Measurements from ENCODE around the gene CCDC30. TPM values are rescaled to one million over a fixed set of nuclear protein-coding genes. Genes with fewer than 3 reads are reported as not detected.

Gene CCDC30
- total and polyA plus RNA-seq, 2 experiments from 2014 or later = 2.6 to 12.9 TPM

DNA sequence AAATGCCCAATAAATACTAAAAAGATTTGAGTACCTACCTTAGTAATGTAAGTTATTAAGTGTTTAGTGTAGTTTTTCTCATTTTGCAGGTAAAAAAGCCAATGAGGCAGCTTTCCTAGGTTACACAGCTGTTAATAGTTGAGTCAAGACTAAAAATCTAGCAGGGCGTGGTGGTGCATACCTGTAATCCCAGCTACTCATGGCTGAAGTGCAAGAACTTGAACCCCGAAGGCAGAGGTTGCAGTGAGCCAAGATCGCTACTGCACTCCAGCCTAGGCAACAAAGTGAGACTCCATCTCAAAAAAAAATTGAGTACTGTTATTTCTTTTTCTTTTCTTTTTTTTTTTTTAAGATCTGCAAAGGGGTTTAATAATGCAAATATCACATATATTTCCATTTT is 226.8 kb downstream of the CCDC30 start:
- peaks cover 98% of the 10 kb centered on the region for H4K20me1 ChIP-seq (ENCODE audit: insufficient read depth, poor library complexity, severe bottlenecking)
- H3K4me2 ChIP-seq = peak overlapping the region; percentile 68
- DNase-seq (ENCODE audit: low spot score) = no peak
- WGBS (ENCODE audit: low lambda C conversion rate, missing lambda C conversion rate) = 86% methylated on average over 3 of the region's 3 CpGs
- H2AFZ ChIP-seq = no peak overlapping the region
- peak overlapping the region; percentile 14 for H3K27ac ChIP-seq
- no peak overlapping the region for H3K4me3 ChIP-seq
- peaks cover 66% of the 10 kb centered on the region for H3K4me1 ChIP-seq (ENCODE audit: insufficient read depth)
- H3K36me3 ChIP-seq (replicated peaks; ENCODE audit: insufficient read depth, low read depth) = no peaks in the 10 kb centered on the region
- H3K9me3 ChIP-seq (ENCODE audit: low read depth) = no peaks in the 10 kb centered on the region
- no peak for TF ChIP-seq EZH2phosphoT487 (IDR thresholded peaks at IDR 0.05; ENCODE audit: low read depth, severe bottlenecking, unreplicated experiment)
- no peak for TF ChIP-seq EZH2 (IDR thresholded peaks at IDR 0.05; ENCODE audit: borderline replicate concordance)
- TF ChIP-seq, protein P1, sequence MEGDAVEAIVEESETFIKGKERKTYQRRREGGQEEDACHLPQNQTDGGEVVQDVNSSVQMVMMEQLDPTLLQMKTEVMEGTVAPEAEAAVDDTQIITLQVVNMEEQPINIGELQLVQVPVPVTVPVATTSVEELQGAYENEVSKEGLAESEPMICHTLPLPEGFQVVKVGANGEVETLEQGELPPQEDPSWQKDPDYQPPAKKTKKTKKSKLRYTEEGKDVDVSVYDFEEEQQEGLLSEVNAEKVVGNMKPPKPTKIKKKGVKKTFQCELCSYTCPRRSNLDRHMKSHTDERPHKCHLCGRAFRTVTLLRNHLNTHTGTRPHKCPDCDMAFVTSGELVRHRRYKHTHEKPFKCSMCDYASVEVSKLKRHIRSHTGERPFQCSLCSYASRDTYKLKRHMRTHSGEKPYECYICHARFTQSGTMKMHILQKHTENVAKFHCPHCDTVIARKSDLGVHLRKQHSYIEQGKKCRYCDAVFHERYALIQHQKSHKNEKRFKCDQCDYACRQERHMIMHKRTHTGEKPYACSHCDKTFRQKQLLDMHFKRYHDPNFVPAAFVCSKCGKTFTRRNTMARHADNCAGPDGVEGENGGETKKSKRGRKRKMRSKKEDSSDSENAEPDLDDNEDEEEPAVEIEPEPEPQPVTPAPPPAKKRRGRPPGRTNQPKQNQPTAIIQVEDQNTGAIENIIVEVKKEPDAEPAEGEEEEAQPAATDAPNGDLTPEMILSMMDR (IDR thresholded peaks at IDR 0.05; ENCODE audit: poor library complexity) = no peak
- no peaks in the 10 kb centered on the region for H3K9me2 ChIP-seq (replicated peaks; ENCODE audit: insufficient read depth)
- no peaks in the 10 kb centered on the region for H3K27me3 ChIP-seq
- H3K79me2 ChIP-seq = peaks cover 100% of the 10 kb centered on the region

DNA sequence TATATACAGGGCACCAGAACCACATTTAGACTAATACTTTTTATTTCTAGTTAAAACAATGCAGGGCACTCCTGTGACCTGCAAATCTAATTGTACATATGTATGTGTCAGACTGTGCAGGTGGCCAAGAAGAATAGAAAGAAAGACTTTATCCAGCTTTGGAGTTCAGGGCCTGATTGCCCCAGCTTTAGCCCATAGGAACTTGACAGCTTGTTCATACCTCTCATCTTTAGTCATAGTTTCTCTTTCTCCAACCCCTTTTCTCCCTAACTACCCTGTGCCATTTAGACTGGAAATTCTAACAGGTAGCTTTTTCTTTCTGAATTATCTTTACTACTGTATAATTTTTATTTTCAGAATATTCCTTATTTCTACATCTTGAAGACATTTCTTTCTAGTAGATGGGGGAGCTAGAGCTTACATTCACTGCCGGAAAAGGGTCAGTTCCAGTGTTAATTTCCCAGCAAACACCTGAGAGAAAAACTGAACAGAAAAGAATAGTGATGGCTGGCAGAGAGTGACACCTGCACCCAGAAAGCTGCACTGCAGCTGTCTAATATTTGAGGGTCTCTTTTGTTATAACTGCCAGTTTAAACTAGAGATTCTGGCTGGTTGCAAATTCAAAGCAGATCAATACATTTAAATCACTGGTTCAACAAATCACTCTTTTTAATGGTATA is 227.5 kb downstream of the CCDC30 start:
- Histone ChIP-seq H3K9me2 (replicated peaks; ENCODE audit: insufficient read depth) (no peaks in the 10 kb centered on the region), H3K9me3 (ENCODE audit: low read depth) (no peaks in the 10 kb centered on the region), H4K20me1 (ENCODE audit: insufficient read depth, poor library complexity, severe bottlenecking) (peaks cover 98% of the 10 kb centered on the region), H3K36me3 (replicated peaks; ENCODE audit: insufficient read depth, low read depth) (no peaks in the 10 kb centered on the region), H3K4me2 (peak overlapping the region; percentile 68), H3K4me1 (ENCODE audit: insufficient read depth) (peaks cover 59% of the 10 kb centered on the region), H2AFZ (no peak overlapping the region), H3K27ac (peak overlapping the region; percentile 14), H3K79me2 (peaks cover 100% of the 10 kb centered on the region), H3K4me3 (no peak overlapping the region), H3K27me3 (no peaks in the 10 kb centered on the region)
- DNase-seq (ENCODE audit: low spot score) = no peak
- no peak for TF ChIP-seq EZH2phosphoT487 (IDR thresholded peaks at IDR 0.05; ENCODE audit: low read depth, severe bottlenecking, unreplicated experiment)
- TF ChIP-seq, protein P1 (IDR thresholded peaks at IDR 0.05; ENCODE audit: poor library complexity) = peak; percentile 27
- 88% methylated on average over 1 of the region's 1 CpG for WGBS (ENCODE audit: low lambda C conversion rate, missing lambda C conversion rate)

GRCh38 chr1:42691157-42691498 is 228.0 kb downstream of the CCDC30 start:
- TF ChIP-seq, protein P1 (IDR thresholded peaks at IDR 0.05; ENCODE audit: poor library complexity) = no peak
- no peak for TF ChIP-seq EZH2phosphoT487 (IDR thresholded peaks at IDR 0.05; ENCODE audit: low read depth, severe bottlenecking, unreplicated experiment)
- TF ChIP-seq EZH2 (IDR thresholded peaks at IDR 0.05; ENCODE audit: borderline replicate concordance) = no peak
- no peak overlapping the region for H3K4me3 ChIP-seq
- H4K20me1 ChIP-seq (ENCODE audit: insufficient read depth, poor library complexity, severe bottlenecking) = peaks cover 94% of the 10 kb centered on the region
- H3K9me3 ChIP-seq (ENCODE audit: low read depth) = no peaks in the 10 kb centered on the region
- no peaks in the 10 kb centered on the region for H3K36me3 ChIP-seq (replicated peaks; ENCODE audit: insufficient read depth, low read depth)
- WGBS (ENCODE audit: low lambda C conversion rate, missing lambda C conversion rate) = 85% methylated on average over 4 of the region's 4 CpGs
- H3K9me2 ChIP-seq (replicated peaks; ENCODE audit: insufficient read depth) = no peaks in the 10 kb centered on the region
- no peak for DNase-seq (ENCODE audit: low spot score)
- H3K27me3 ChIP-seq = no peaks in the 10 kb centered on the region
- H3K27ac ChIP-seq = peak overlapping the region; percentile 14
- peaks cover 100% of the 10 kb centered on the region for H3K79me2 ChIP-seq
- no peak overlapping the region for H2AFZ ChIP-seq
- peak overlapping the region; percentile 68 for H3K4me2 ChIP-seq
- peaks cover 54% of the 10 kb centered on the region for H3K4me1 ChIP-seq (ENCODE audit: insufficient read depth)

All from hepatocyte (in vitro differentiated cells).